H1 (cell line): ENCODE data around the gene CFAP92. TPM values are rescaled to one million over a fixed set of nuclear protein-coding genes. Genes with fewer than 3 reads are reported as not detected.
A peak's percentile ranks its signal among the peaks of the same experiment; 100 is the strongest.

ENCODE experiments used
- CTCF ChIA-PET: fragments of 300-600 bp; sonication (Branson Sonifier 250); formaldehyde crosslinking; loops from one replicate; lab custom pipeline; 2021; ENCODE audit not compliant: partially characterized antibody; lab: Charles Lee
- POLR2A ChIA-PET: fragments of 300-600 bp; sonication (Branson Sonifier 250); formaldehyde crosslinking; loops from one replicate; lab custom pipeline; 2021; ENCODE audit warnings: inconsistent platforms; ENCODE audit not compliant: partially characterized antibody; lab: Charles Lee
- DNase-seq, 2 experiments: peaks; one replicate each; pipeline versions ENCODE4 v3.0.0 to v3.0.0-alpha.2; 2010 to 2022; ENCODE audit warnings: low spot score in 2 of 2, low read depth in 1 of 2, mixed read lengths in 1 of 2
- FAIRE-seq: peaks from 2 replicates; lab custom pipeline; 2011; peaks lifted over from hg19 to GRCh38; lab: Jason Lieb, UNC
- H2AFZ ChIP-seq: 2 replicates; pipeline ENCODE4 v1.8.1; 2012; ENCODE audit warnings: low read length, inconsistent platforms
- H2AK5ac ChIP-seq: 2 replicates; pipeline ENCODE4 v1.6.1; 2013; ENCODE audit warnings: low read depth, low read length
- H2BK120ac ChIP-seq: replicated peaks from 2 replicates; pipeline ENCODE3; 2013; ENCODE audit warnings: low read depth, low read length, inconsistent platforms
- H2BK12ac ChIP-seq: 2 replicates; pipeline ENCODE4 v1.6.1; 2013; ENCODE audit warnings: low read depth, low read length
- H2BK15ac ChIP-seq: 2 replicates; pipeline ENCODE4 v1.6.1; 2013; ENCODE audit warnings: low read length
- H2BK20ac ChIP-seq: 2 replicates; pipeline ENCODE4 v1.6.1; 2013; ENCODE audit warnings: low read length
- H2BK5ac ChIP-seq: 2 replicates; pipeline ENCODE4 v1.6.1; 2013; ENCODE audit warnings: low read depth, low read length
- H3K14ac ChIP-seq: 2 replicates; pipeline ENCODE4 v1.6.1; 2013; ENCODE audit warnings: inconsistent platforms; ENCODE audit not compliant: insufficient read length
- H3K18ac ChIP-seq: 2 replicates; pipeline ENCODE4 v1.6.1; 2013; ENCODE audit warnings: low read length; ENCODE audit errors: extremely low read depth
- H3K23ac ChIP-seq: 2 replicates; pipeline ENCODE4 v1.6.1; 2013; ENCODE audit warnings: inconsistent platforms; ENCODE audit not compliant: insufficient read length
- H3K23me2 ChIP-seq: 2 replicates; pipeline ENCODE4 v1.6.1; 2013; ENCODE audit warnings: low read depth, low read length
- H3K27ac ChIP-seq: 2 replicates; pipeline ENCODE4 v1.6.1; 2011; ENCODE audit warnings: low read depth, low read length, inconsistent platforms
- H3K27me3 ChIP-seq, 4 experiments: replicated peaks in 1 of 4; 1 replicate in 1 of 4; 2 replicates in 3 of 4; pipeline versions ENCODE4 v1.6.1 to v1.8.1; 2011 to 2013; ENCODE audit warnings: low read length in 3 of 4, mild to moderate bottlenecking in 3 of 4, inconsistent platforms in 2 of 4, mixed read lengths in 2 of 4, moderate library complexity in 1 of 4; ENCODE audit not compliant: control insufficient read depth in 3 of 4, insufficient read depth in 3 of 4; ENCODE audit errors: extremely low read depth in 1 of 4
- H3K36me3 ChIP-seq, 4 experiments: 2 replicates each; pipeline versions ENCODE4 v1.6.1 to v1.8.1; 2011 to 2013; ENCODE audit warnings: mild to moderate bottlenecking in 4 of 4, low read length in 3 of 4, moderate library complexity in 2 of 4, control low read depth in 1 of 4, inconsistent platforms in 1 of 4; ENCODE audit not compliant: insufficient read depth in 4 of 4, control insufficient read depth in 2 of 4
- H3K4ac ChIP-seq: replicated peaks from 2 replicates; pipeline ENCODE3; 2013; ENCODE audit warnings: low read length, low read depth, mixed read lengths, inconsistent platforms; ENCODE audit not compliant: insufficient read length
- H3K4me1 ChIP-seq, 4 experiments: replicated peaks in 1 of 4; 1 replicate in 1 of 4; 2 replicates in 3 of 4; pipeline versions ENCODE4 v1.6.1 to v1.8.1; 2011 to 2013; ENCODE audit warnings: low read length in 3 of 4, inconsistent platforms in 2 of 4, mixed read lengths in 1 of 4; ENCODE audit not compliant: insufficient read depth in 4 of 4, control insufficient read depth in 3 of 4
- H3K4me2 ChIP-seq, 2 experiments: 2 replicates each; pipeline versions ENCODE4 v1.6.1 to v1.8.1; 2011 to 2013; ENCODE audit warnings: low read depth in 2 of 2, low read length in 2 of 2, control low read depth in 1 of 2, inconsistent platforms in 1 of 2, mild to moderate bottlenecking in 1 of 2; ENCODE audit not compliant: insufficient read depth in 1 of 2
- H3K4me3 ChIP-seq, 4 experiments: fragments of 200-600, 300-600 bp in 1 of 4; sonication (generic), shearing (Covaris generic), sonication (Bioruptor Twin) in 1 of 4; 2 replicates each; pipeline versions ENCODE4 v1.5.1 to v1.8.1; 2011 to 2016; ENCODE audit warnings: low read length in 4 of 4, low read depth in 3 of 4, control low read depth in 2 of 4, inconsistent platforms in 2 of 4, mild to moderate bottlenecking in 2 of 4, mixed read lengths in 1 of 4, moderate library complexity in 1 of 4; ENCODE audit not compliant: insufficient read depth in 2 of 4; ENCODE audit errors: extremely low read depth in 1 of 4
- H3K56ac ChIP-seq: replicated peaks from 2 replicates; pipeline ENCODE3; 2013; ENCODE audit warnings: low read depth, mild to moderate bottlenecking, mixed read lengths, low read length, inconsistent platforms; ENCODE audit not compliant: insufficient read length
- H3K79me1 ChIP-seq: 2 replicates; pipeline ENCODE4 v1.6.1; 2013; ENCODE audit warnings: low read depth, low read length, control low read depth
- H3K79me2 ChIP-seq, 2 experiments: 2 replicates each; pipeline versions ENCODE4 v1.6.1 to v1.8.1; 2012 to 2013; ENCODE audit warnings: low read length in 2 of 2, mild to moderate bottlenecking in 2 of 2, inconsistent platforms in 1 of 2; ENCODE audit not compliant: insufficient read depth in 2 of 2, control insufficient read depth in 1 of 2
- H3K9ac ChIP-seq, 4 experiments: replicated peaks in 1 of 4; 1 replicate in 1 of 4; 2 replicates in 3 of 4; pipeline versions ENCODE4 v1.6.1 to v1.8.1; 2011 to 2013; ENCODE audit warnings: low read depth in 3 of 4, low read length in 3 of 4, control low read depth in 2 of 4, mild to moderate bottlenecking in 2 of 4, moderate library complexity in 2 of 4, inconsistent platforms in 1 of 4; ENCODE audit errors: extremely low read depth in 1 of 4
- H3K9me3 ChIP-seq, 2 experiments: 2 replicates each; pipeline versions ENCODE4 v1.6.1 to v1.8.1; 2012 to 2013; ENCODE audit warnings: mild to moderate bottlenecking in 2 of 2, moderate library complexity in 2 of 2, control low read depth in 1 of 2, inconsistent platforms in 1 of 2, low read depth in 1 of 2, low read length in 1 of 2, mixed read lengths in 1 of 2; ENCODE audit not compliant: insufficient read depth in 2 of 2
- H4K20me1 ChIP-seq, 2 experiments: replicated peaks in 1 of 2; 2 replicates each; pipeline versions ENCODE3 to v1.8.1; 2011 to 2013; ENCODE audit warnings: inconsistent platforms in 2 of 2, low read length in 2 of 2, mild to moderate bottlenecking in 1 of 2; ENCODE audit not compliant: insufficient read depth in 2 of 2, control insufficient read depth in 1 of 2
- H4K5ac ChIP-seq: 2 replicates; pipeline ENCODE4 v1.6.1; 2013; ENCODE audit warnings: low read length, low read depth, mixed read lengths, inconsistent platforms; ENCODE audit not compliant: insufficient read length
- H4K8ac ChIP-seq: 2 replicates; pipeline ENCODE4 v1.8.0; 2013; ENCODE audit warnings: mild to moderate bottlenecking, moderate library complexity, low read length, inconsistent platforms; ENCODE audit not compliant: insufficient read depth; ENCODE audit errors: extremely low read depth
- H4K91ac ChIP-seq: replicated peaks from 2 replicates; pipeline ENCODE3; 2013; ENCODE audit warnings: low read length, mixed read lengths, inconsistent platforms; ENCODE audit not compliant: insufficient read length
- ATF2 ChIP-seq: IDR thresholded peaks from 2 replicates; pipeline ENCODE4 v1.6.1; 2012; ENCODE audit warnings: low read length, inconsistent platforms
- CTBP2 ChIP-seq: IDR thresholded peaks from 2 replicates; pipeline ENCODE4 v1.7.0; 2011; ENCODE audit warnings: borderline replicate concordance, mild to moderate bottlenecking, moderate library complexity, mixed read lengths, low read length; ENCODE audit not compliant: insufficient read depth, insufficient read length
- CTCF ChIP-seq, 3 experiments: IDR thresholded peaks; 1 replicate in 2 of 3; 2 replicates in 1 of 3; pipeline versions ENCODE4 v1.5.1 to v1.6.1; 2011; ENCODE audit warnings: low read length in 3 of 3, mild to moderate bottlenecking in 3 of 3, inconsistent platforms in 2 of 3, low read depth in 1 of 3, moderate library complexity in 1 of 3; ENCODE audit not compliant: insufficient read depth in 1 of 3; ENCODE audit errors: control extremely low read depth in 1 of 3
- HDAC6 ChIP-seq: IDR thresholded peaks from one replicate; pipeline ENCODE4 v1.7.1; 2012; ENCODE audit warnings: low read depth, mild to moderate bottlenecking, inconsistent platforms, low read length, moderate library complexity
- MAX ChIP-seq: IDR thresholded peaks from 2 replicates; pipeline ENCODE4 v1.6.1; 2012; ENCODE audit warnings: inconsistent platforms
- NANOG ChIP-seq: IDR thresholded peaks from 2 replicates; pipeline ENCODE4 v1.6.1; 2011; ENCODE audit warnings: low read length, low read depth, mild to moderate bottlenecking, inconsistent platforms; ENCODE audit not compliant: insufficient read depth, poor library complexity, severe bottlenecking
- NRF1 ChIP-seq: IDR thresholded peaks from 2 replicates; pipeline ENCODE4 v1.6.1; 2011; ENCODE audit warnings: mild to moderate bottlenecking, low read depth, low read length, improper control_type of control experiment
- SP1 ChIP-seq: IDR thresholded peaks from 2 replicates; pipeline ENCODE4 v1.6.1; 2011; ENCODE audit warnings: low read depth, low read length
- WGBS, 2 experiments: shearing (Covaris generic) in 1 of 2; methylation state at CpG; one replicate each; pipeline versions ENCODE4 v1.1.6 to v1.1.7; 2013 to 2015; ENCODE audit warnings: low lambda C conversion rate in 2 of 2, mixed read lengths in 2 of 2, inconsistent platforms in 1 of 2, low coverage in 1 of 2, missing lambda C conversion rate in 1 of 2; ENCODE audit not compliant: insufficient replicate concordance in 2 of 2, insufficient coverage in 1 of 2, insufficient read length in 1 of 2; ENCODE audit errors: extremely low coverage in 1 of 2, missing lambda C conversion rate in 1 of 2; 5-methylcytosine and 5-hydroxymethylcytosine counted together
- polyA plus RNA-seq, 7 experiments: library from polyadenylated mRNA; depleted of rRNA in 3 of 7; stranded (reverse) in 5 of 7; unstranded in 2 of 7; fragments of >200 nt in 5 of 7; fragments of 200-250 nt in 2 of 7; gene quantifications; 1 replicate in 5 of 7; 2 replicates in 1 of 7; 4 replicates in 1 of 7; pipeline versions ENCODE4 v1.2.1 to v1.2.3, GENCODE V29; 2011 to 2013; ENCODE audit warnings: missing spikeins in 2 of 7, mixed read lengths in 2 of 7
- total RNA-seq: library from RNA; stranded (reverse); fragmentation: NEBNext Ultra II Directional; extraction: Animal tissue kit (Norgen Biotek cat#: 25700); gene quantifications from 2 replicates; pipeline ENCODE4 v1.2.1, GENCODE V29; 2021

Gene CFAP92
- total and polyA plus RNA-seq, 2 of the 8 experiments (the other 6 are each of a cell fraction or from before 2014, with no cell fraction given): 0.77 to 2.0 TPM

GRCh38 chr3:128863560-128863959 is 130.3 kb downstream of the CFAP92 start:
- Histone ChIP-seq H3K79me2 (no peaks in the 10 kb centered on the region), H3K9me3 (peaks cover 24 to 30% of the 10 kb centered on the region in 2 experiments), H2BK5ac (no peak overlapping the region), H4K5ac (no peak overlapping the region), H3K4me2 (no peak overlapping the region), H3K4me3 (no peak overlapping the region), H3K18ac (no peak overlapping the region), H2AK5ac (no peak overlapping the region), H2BK15ac (no peak overlapping the region), H3K4me1 (peaks cover 0 to 6% (median 0%) of the 10 kb centered on the region in 4 experiments; a peak in 1 of 7 replicates), H3K79me1 (no peaks in the 10 kb centered on the region), H3K36me3 (no peaks in the 10 kb centered on the region; a peak in 1 of 8 replicates), H2AFZ (no peak overlapping the region), H3K14ac (no peak overlapping the region), H3K4ac (no peak overlapping the region), H3K27ac (no peak overlapping the region), H3K27me3 (no peaks in the 10 kb centered on the region), H3K56ac (no peak overlapping the region), H4K20me1 (no peaks in the 10 kb centered on the region), H3K9ac (no peak overlapping the region), H2BK120ac (no peak overlapping the region), H3K23me2 (no peaks in the 10 kb centered on the region), H3K23ac (no peak overlapping the region), H2BK12ac (no peak overlapping the region), H2BK20ac (no peak overlapping the region), H4K8ac (no peak overlapping the region), H4K91ac (no peak overlapping the region)
- CTCF ChIA-PET: interaction anchor here (0.6 to 7.0 kb wide), 9 partner anchors 8 to 172 kb away, joined by 3 to 42 read pairs (median 3); partner anchors contain the start of gene ACAD9
- DNase-seq (peak in 1 of 2 experiments; percentile 54), FAIRE-seq (no peak)
- WGBS, 2 experiments: 77% methylated on average over 3 of the region's 3 CpGs; no CpG with 5 or more reads in 1 of the 2 experiments
- POLR2A ChIA-PET: interaction anchor here (1.0 kb wide), 1 partner anchor 16 kb away, joined by 3 read pairs; no protein-coding TSS in a partner anchor
- TF ChIP-seq ATF2 (no peak), NANOG (no peak), SP1 (no peak), HDAC6 (no peak), NRF1 (no peak), CTCF (IDR thresholded peaks at IDR 0.05; ENCODE audit: control extremely low read depth in 1 of 3, insufficient read depth in 1 of 3, low read depth in 1 of 3, low read length in 3 of 3) (peak; percentile 41 to 66 (median 64)), CTBP2 (no peak), MAX (no peak)
